ENCODE results near the gene MYLK. TPM values are rescaled to one million over a fixed set of nuclear protein-coding genes. Genes with fewer than 3 reads are reported as not detected.

MYLK gene
- total RNA-seq, 2 experiments from 2014 or later: not detected

DNA sequence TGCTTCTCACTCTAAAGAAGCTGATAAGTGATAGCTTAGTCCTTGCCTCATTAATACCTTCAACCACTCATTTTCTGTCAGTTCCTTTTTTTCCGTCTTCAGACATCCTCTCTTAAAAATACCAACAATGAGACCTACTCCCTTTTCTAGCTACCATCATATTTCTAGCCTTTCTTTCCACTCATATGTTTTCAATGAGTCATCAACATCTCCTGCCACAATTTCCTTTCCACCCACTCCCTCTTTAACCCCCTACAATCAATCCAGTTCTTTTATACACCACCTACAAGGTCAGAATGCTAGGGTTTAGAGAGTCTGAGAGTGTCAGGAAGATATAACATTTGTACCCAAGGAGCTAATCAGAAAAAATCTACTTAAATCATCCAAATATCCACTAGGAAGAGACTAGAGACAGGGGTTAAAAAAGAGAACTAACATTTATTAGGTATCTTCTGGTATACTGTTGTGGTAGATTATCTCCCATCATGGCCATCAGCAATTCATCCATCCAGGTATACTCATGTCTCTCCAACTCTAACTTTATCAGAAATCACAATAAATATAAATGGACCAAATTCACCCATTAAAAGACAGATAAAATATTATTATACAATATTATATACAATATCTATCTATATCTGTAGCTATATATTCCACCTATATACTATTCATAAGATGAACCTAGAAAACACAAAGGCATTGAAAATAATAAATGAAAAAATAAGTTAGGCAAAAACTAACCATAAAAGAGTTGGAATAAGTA is 42.5 kb downstream of the MYLK start:
- Mint-ChIP-seq H3K36me3 (ENCODE audit: low read depth) (no peaks in the 10 kb centered on the region), H3K9me3 (peaks cover 13% of the 10 kb centered on the region), H3K4me1 (ENCODE audit: low read depth) (no peaks in the 10 kb centered on the region), H3K27ac (no peak overlapping the region), H3K4me3 (no peak overlapping the region), H3K27me3 (ENCODE audit: low read depth) (no peaks in the 10 kb centered on the region)
- intact Hi-C loops (cut with micrococcal nuclease): no loop called here
- CTCF ChIA-PET: no interaction called here
- DNase-seq: no peak

DNA sequence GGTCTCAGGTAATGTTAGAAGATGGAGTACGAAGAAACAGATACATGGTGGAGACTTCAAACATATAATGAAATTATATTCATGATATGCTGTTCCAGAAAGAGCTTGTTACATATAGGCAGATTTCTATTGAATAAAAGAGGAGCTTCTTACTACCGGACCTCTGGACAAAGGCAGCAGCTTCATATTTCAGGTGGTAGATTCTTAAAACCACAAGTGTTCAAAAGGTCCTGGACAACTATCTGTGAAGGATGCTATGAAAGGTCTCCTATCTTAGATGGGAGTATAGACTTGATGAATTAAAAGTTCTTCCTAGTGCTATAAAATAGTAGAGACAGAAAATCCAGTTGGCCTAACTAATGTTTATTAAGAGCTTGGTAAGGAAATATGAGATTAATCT is 43.2 kb downstream of the MYLK start:
- no peak overlapping the region for H3K4me3 Mint-ChIP-seq
- CTCF ChIA-PET: no interaction called here

DNA sequence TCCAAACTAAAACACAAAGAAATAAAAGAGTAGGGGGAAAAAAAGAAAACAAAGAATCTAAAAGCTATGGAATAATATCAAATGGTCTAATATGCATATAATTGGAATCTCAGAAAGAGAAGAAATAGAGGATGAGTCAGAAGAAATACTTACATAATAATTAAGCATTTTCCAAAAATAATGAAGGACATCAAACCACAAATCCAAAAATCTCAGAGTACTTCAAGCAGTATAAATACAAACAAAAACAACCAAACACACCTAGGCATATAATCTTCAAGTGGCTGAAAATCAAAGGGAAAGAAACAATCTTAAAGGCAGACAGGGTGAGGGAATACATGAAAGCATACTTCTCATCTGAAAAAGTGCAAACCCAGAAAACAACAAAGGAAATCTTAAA is 46.3 kb downstream of the MYLK start:
- CTCF ChIA-PET: no interaction called here
- Mint-ChIP-seq H3K36me3 (ENCODE audit: low read depth) (no peaks in the 10 kb centered on the region), H3K9me3 (peaks cover 11% of the 10 kb centered on the region), H3K27me3 (ENCODE audit: low read depth) (peaks cover 7% of the 10 kb centered on the region), H3K4me1 (ENCODE audit: low read depth) (no peaks in the 10 kb centered on the region), H3K4me3 (no peak overlapping the region), H3K27ac (no peak overlapping the region)
- DNase-seq: no peak
- intact Hi-C loops (cut with micrococcal nuclease): no loop called here

More for the DNA sequence above, 43.2 kb downstream of the MYLK start:
- H3K27ac Mint-ChIP-seq: no peak overlapping the region
- H3K36me3 Mint-ChIP-seq (ENCODE audit: low read depth): no peaks in the 10 kb centered on the region
- no peaks in the 10 kb centered on the region for H3K27me3 Mint-ChIP-seq (ENCODE audit: low read depth)
- DNase-seq: no peak
- intact Hi-C loops (cut with micrococcal nuclease): no loop called here
- H3K9me3 Mint-ChIP-seq: peaks cover 13% of the 10 kb centered on the region
- no peaks in the 10 kb centered on the region for H3K4me1 Mint-ChIP-seq (ENCODE audit: low read depth)

DNA sequence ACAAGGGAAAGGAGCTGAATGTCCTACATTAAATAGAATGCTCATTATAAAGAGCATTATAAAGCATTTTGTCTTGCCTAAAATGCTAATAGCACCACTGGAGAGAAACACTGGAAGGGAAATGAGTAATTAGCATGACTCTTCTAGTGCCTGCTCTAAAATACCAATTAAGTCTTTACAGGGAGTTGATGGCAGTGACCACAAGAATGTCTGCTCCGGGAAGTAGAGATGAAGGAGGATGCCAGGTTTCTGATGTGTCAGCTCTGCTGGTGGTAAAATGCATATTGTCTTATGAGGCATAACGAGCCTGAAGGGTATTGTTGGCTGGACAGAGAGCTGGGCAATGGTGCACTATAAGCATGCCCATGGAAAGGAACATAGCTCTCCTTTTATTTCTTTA is 49.5 kb downstream of the MYLK start:
- CTCF ChIA-PET: no interaction called here
- H3K36me3 Mint-ChIP-seq (ENCODE audit: low read depth): no peaks in the 10 kb centered on the region
- H3K9me3 Mint-ChIP-seq: no peaks in the 10 kb centered on the region
- H3K27me3 Mint-ChIP-seq (ENCODE audit: low read depth): peaks cover 10% of the 10 kb centered on the region
- no peaks in the 10 kb centered on the region for H3K4me1 Mint-ChIP-seq (ENCODE audit: low read depth)
- no peak overlapping the region for H3K4me3 Mint-ChIP-seq
- DNase-seq: no peak
- H3K27ac Mint-ChIP-seq: no peak overlapping the region
- intact Hi-C loops (cut with micrococcal nuclease): no loop called here

- Mint-ChIP-seq H3K4me3 (no peak overlapping the region), H3K9me3 (peaks cover 7% of the 10 kb centered on the region), H3K36me3 (ENCODE audit: low read depth) (no peaks in the 10 kb centered on the region), H3K4me1 (ENCODE audit: low read depth) (no peaks in the 10 kb centered on the region), H3K27ac (no peak overlapping the region), H3K27me3 (ENCODE audit: low read depth) (peaks cover 12% of the 10 kb centered on the region)
- CTCF ChIA-PET: no interaction called here
- intact Hi-C loops (cut with micrococcal nuclease): no loop called here
- DNase-seq: no peak
Measured at GRCh38 chr3:123833398-123833785, 50.7 kb downstream of the MYLK start.

- H3K36me3 Mint-ChIP-seq (ENCODE audit: low read depth): no peaks in the 10 kb centered on the region
- peaks cover 12% of the 10 kb centered on the region for H3K9me3 Mint-ChIP-seq
- intact Hi-C loops (cut with micrococcal nuclease): no loop called here
- no peak for DNase-seq
- H3K27me3 Mint-ChIP-seq (ENCODE audit: low read depth): peaks cover 12% of the 10 kb centered on the region
- no peak overlapping the region for H3K4me3 Mint-ChIP-seq
- no peaks in the 10 kb centered on the region for H3K4me1 Mint-ChIP-seq (ENCODE audit: low read depth)
- H3K27ac Mint-ChIP-seq: no peak overlapping the region
- CTCF ChIA-PET: no interaction called here
Measured at GRCh38 chr3:123832692-123833397, 51.3 kb downstream of the MYLK start.

DNA sequence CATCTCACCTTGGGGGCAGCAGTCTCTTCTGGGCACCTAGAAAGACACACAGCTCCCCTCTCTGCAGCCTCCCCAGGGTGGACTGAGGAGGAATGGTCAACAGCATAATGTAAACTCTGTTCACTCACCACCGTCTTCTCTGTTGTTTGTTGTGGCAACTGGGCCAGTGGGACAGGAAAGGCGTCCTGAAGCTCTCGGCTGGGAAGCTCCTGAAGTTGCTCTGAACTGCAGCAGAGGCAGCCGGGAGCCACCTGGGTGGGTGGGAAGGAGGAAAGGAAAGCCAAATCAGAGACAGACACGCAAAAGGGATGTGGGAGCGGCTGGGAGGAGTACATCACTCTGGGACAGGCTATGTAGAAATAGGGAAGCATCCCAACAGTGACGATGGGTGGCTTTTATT is 52.7 kb downstream of the MYLK start:
- H3K27ac Mint-ChIP-seq: no peak overlapping the region
- CTCF ChIA-PET: no interaction called here
- H3K36me3 Mint-ChIP-seq (ENCODE audit: low read depth): no peaks in the 10 kb centered on the region
- intact Hi-C loops (cut with micrococcal nuclease): no loop called here
- H3K4me3 Mint-ChIP-seq: no peak overlapping the region
- DNase-seq: no peak
- H3K4me1 Mint-ChIP-seq (ENCODE audit: low read depth): no peaks in the 10 kb centered on the region
- peaks cover 12% of the 10 kb centered on the region for H3K27me3 Mint-ChIP-seq (ENCODE audit: low read depth)
- H3K9me3 Mint-ChIP-seq: peaks cover 24% of the 10 kb centered on the region

DNA sequence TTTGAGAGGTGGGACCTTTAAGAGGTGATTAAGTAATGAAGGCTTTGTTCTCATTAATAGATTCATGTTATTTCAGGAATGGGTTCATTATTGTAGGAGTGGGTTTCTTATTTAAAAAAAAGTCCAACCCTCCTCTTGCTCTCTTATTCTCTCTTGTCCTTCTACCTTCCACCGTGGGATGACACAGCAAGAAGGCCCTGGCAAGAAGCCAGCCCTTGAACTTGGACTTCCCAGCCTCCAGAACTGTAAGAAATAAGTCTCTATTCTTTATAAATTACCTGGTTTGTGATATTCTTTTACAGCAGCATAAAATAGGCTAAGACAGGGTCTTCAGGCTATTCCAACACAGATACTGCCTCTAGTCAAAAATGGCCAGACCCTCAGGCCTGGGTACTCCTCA is 62.2 kb downstream of the MYLK start:
- DNase-seq: no peak
- Mint-ChIP-seq H3K36me3 (ENCODE audit: low read depth) (no peaks in the 10 kb centered on the region), H3K27ac (no peak overlapping the region), H3K27me3 (ENCODE audit: low read depth) (peaks cover 14% of the 10 kb centered on the region), H3K4me1 (ENCODE audit: low read depth) (no peaks in the 10 kb centered on the region), H3K4me3 (no peak overlapping the region), H3K9me3 (peaks cover 4% of the 10 kb centered on the region)
- intact Hi-C loops (cut with micrococcal nuclease): no loop called here
- CTCF ChIA-PET: no interaction called here

DNA sequence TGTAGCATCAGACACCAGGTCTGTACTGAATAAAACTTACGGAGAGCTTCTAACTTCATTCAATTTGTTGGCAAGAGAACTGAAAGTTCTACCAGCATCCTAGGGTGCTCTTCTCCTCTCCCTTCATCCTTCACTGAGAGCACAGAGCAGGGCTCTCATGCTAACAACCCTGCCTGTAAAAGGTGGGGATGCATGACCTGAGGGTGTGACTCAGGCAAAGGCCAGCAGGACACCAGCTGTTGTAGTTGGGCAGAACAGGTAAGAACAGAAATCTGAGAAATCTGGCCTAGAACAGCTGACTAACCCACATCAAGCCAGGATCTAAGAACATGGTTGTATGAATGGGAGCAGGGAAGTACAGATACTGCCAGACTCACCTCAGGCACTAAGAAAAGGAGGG is 64.2 kb downstream of the MYLK start:
- CTCF ChIA-PET: no interaction called here
- no peak overlapping the region for H3K4me3 Mint-ChIP-seq
- H3K27ac Mint-ChIP-seq: no peak overlapping the region
- H3K4me1 Mint-ChIP-seq (ENCODE audit: low read depth): no peaks in the 10 kb centered on the region
- peaks cover 14% of the 10 kb centered on the region for H3K27me3 Mint-ChIP-seq (ENCODE audit: low read depth)
- DNase-seq: no peak
- H3K36me3 Mint-ChIP-seq (ENCODE audit: low read depth): no peaks in the 10 kb centered on the region
- no peaks in the 10 kb centered on the region for H3K9me3 Mint-ChIP-seq
- intact Hi-C loops (cut with micrococcal nuclease): no loop called here

DNA sequence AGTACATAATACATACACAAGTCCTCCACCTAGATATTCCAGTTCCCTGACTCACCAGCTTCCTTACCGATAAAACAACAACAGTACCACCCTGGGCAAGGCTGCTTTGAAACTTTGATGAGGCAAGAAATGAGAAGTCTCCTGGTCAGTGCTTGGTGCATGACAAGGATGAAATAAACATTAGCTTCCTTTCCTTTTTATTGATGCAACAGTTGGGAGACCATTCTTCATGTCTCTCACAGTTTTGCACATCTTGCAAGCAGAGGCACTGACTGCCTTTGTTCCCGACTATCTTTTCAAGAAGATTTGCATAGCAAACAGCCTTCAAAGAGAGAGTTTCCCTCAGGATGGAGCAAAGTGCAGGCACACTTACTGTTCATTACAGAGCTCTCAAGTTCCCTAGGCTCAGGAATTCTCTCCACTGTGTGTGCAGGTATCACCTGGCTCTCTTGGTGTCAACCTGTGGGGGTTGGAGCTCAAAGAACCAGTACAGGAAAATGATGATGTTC is 65.2 kb downstream of the MYLK start:
- no peak overlapping the region for H3K27ac Mint-ChIP-seq
- H3K9me3 Mint-ChIP-seq: no peaks in the 10 kb centered on the region
- no peaks in the 10 kb centered on the region for H3K4me1 Mint-ChIP-seq (ENCODE audit: low read depth)
- intact Hi-C loops (cut with micrococcal nuclease): no loop called here
- peaks cover 11% of the 10 kb centered on the region for H3K27me3 Mint-ChIP-seq (ENCODE audit: low read depth)
- no peak overlapping the region for H3K4me3 Mint-ChIP-seq
- no peak for DNase-seq
- CTCF ChIA-PET: interaction anchor here (0.6 to 0.8 kb wide), 2 partner anchors 17 to 223 kb away, joined by 3 read pairs; no protein-coding TSS in a partner anchor
- H3K36me3 Mint-ChIP-seq (ENCODE audit: low read depth): no peaks in the 10 kb centered on the region

DNA sequence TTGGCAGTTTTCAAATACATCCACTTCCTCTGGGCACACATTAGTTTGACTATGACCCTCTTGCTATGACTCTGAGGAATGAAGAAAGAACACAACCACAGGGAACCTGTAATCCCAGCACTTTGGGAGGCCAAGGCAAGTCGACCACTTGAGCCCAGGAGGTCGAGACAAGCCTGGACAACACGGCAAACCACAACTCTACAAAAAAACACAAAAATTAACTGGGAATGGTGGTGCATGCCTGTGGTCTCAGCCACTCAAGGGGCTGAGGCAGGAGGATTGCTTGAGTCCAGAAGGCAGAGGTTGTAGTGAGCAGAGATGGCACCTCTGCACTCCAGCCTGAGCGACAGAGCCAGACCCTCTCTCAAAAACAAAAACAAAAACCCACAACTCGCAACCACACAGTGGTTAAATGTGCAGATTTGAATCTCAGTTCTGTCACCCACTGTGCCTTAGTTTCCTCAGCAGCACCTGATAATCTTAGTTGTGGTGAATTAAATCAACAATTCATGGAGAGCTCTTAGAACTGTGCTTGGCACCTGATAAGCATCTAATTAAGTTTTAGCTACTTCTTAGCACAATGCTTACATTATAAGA is 65.7 kb downstream of the MYLK start:
- CTCF ChIA-PET: interaction anchor here (0.6 to 0.8 kb wide), 2 partner anchors 16 to 224 kb away, joined by 3 read pairs; no protein-coding TSS in a partner anchor
- Mint-ChIP-seq H3K36me3 (ENCODE audit: low read depth) (no peaks in the 10 kb centered on the region), H3K4me1 (ENCODE audit: low read depth) (no peaks in the 10 kb centered on the region), H3K27me3 (ENCODE audit: low read depth) (peaks cover 11% of the 10 kb centered on the region), H3K4me3 (no peak overlapping the region), H3K27ac (no peak overlapping the region), H3K9me3 (no peaks in the 10 kb centered on the region)
- intact Hi-C loops (cut with micrococcal nuclease): no loop called here
- DNase-seq: no peak

- H3K9me3 Mint-ChIP-seq: no peaks in the 10 kb centered on the region
- no peak overlapping the region for H3K27ac Mint-ChIP-seq
- peaks cover 7% of the 10 kb centered on the region for H3K27me3 Mint-ChIP-seq (ENCODE audit: low read depth)
- H3K4me1 Mint-ChIP-seq (ENCODE audit: low read depth): no peaks in the 10 kb centered on the region
- no peaks in the 10 kb centered on the region for H3K36me3 Mint-ChIP-seq (ENCODE audit: low read depth)
- CTCF ChIA-PET: no interaction called here
- intact Hi-C loops (cut with micrococcal nuclease): no loop called here
- H3K4me3 Mint-ChIP-seq: no peak overlapping the region
- no peak for DNase-seq
Measured at GRCh38 chr3:123817413-123817812, 66.7 kb downstream of the MYLK start.

Data from activated naive CD4-positive, alpha-beta T cell treated with anti-CD3 and anti-CD28 coated beads for 36 hours (primary cell).